Activated CD8-positive, alpha-beta memory T cell treated with anti-CD3 and anti-CD28 coated beads, Interleukin-2, amount 50 U/mL, for 1 hour (primary cell): ENCODE data around the gene MAEA.

Experiments
- DNase-seq: peaks from one replicate; pipeline ENCODE4 v3.0.0-alpha.2; 2020; ENCODE audit errors: extremely low read depth

Gene MAEA

DNA sequence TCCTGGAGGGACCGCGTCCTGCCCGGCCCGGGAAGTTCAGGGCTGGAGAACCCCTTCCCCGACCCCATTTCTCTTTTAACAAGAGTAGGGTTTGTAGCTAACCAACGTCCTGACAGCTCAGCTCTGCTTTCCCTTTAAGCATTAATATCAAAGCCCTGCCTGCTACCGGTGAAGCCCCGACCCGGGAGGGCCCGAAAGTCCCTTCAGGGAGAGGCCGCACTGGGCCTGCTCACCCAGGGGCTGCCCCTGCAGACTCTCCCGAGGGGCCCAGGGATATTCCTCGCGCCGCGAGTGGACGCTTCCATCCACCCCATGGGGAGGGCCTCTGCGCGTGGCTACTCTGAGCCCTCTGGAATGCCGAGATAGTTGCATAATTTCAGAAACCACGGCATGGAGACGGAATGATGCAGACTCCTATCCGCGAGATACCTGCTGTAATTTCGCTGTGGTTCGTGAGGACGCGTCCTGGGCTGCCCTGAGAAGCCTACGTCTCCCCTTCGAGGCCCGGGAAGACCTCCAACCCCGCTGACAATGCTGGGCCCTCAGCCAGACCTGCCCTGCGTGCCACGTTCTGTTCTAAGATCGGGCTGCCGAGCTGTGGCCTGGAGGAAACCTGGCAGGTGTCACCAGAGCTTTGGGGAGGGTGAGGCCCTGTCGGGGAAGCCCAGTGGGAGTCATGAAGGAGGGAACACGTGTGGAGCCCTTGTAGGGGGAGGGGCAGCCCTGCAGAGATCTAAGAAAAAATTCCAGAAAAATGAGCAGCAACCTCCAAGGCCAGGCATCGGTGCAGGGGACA, 39.8 kb upstream of the MAEA start:
- no peak for DNase-seq

- no peak for DNase-seq
Observed at GRCh38 chr4:1250527-1250812, 39.2 kb upstream of the MAEA start.

DNA sequence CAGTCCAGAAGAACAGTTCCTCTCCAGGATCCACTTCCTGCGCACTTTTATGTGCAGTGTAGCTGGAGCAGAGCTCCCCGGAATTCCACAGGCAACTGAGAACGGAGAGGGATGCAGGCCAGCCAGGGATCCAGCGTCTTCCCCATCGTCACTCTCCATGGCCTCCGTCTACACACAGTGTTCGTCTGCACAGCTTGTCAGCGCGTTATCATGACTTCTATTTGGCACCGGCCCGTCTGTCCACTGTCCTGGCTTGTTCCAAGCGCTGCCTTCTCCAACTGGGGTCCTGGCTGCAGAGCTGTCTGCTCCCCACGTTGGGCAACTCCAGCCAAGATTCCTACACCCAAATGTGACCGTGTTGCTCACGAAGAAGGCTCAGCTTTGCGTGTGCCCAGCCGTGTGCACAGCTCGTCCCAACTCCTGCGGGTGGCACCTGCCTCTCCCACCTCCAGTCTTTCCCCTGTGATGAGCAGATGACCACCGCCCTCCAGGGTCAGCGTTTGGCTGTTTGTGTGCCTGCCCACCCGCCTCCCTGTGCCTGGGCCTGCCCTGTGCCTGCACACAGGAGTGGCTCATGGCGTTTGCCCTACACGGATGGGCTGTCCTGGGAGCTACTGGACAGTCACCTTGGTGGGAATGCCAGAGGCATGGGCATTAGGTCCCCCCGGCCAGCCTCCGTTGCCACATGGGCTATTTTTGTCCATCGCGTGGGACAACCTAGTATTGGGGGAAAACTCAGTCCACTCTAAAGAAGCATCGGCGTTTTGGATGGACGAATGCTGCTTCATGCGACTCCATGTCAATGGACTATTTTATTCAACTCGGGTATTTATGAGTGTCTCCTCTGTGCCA, 38.5 kb upstream of the MAEA start:
- DNase-seq: no peak

GRCh38 chr4:1251773-1252066, 38.0 kb upstream of the MAEA start:
- no peak for DNase-seq

- no peak for DNase-seq
Observed at GRCh38 chr4:1252928-1253492, 36.7 kb upstream of the MAEA start.

- DNase-seq: no peak
Observed at GRCh38 chr4:1253831-1254230, 35.9 kb upstream of the MAEA start.

GRCh38 chr4:1255151-1255550, 34.5 kb upstream of the MAEA start:
- DNase-seq: no peak

DNA sequence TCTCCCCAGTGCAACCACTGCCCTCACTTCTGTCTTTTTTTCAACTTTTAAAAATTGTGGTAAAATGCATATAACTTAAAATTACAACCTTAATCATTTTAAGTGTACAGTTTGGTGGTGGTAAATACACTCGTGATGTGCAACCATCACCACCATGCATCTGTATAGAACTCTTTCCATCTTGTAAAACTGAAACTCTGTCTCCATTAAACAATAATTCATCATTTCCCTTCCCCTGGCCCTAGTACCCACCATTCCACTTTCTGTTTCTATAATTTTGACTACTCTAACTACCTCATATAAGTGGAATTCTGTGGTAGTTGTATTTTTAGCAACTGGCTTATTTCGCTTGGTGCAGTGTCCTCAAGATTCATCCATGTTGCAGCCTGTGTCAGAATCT, 34.0 kb upstream of the MAEA start:
- DNase-seq: no peak

DNA sequence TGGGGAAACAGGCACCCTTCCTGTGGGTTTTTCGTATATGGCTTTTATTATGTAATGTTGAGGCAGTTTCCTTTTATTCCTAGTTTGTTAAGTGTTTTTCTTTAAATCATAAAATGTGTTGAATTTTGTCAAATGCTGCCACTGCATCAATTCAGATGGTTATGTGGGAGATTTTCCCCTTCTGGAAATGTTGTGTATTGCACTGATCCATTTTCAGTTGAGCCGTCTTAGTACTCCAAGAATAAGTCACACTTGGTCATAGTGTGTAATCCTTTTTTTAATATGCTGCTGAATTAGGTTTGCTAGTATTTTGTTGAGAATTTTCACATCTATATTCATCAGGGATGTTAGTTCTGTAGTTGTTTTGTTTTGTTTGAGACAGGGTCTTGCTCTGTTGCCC, 31.2 kb upstream of the MAEA start:
- no peak for DNase-seq

GRCh38 chr4:1259966-1260365, 29.7 kb upstream of the MAEA start:
- no peak for DNase-seq

- DNase-seq: no peak
Observed at GRCh38 chr4:1260418-1261106, 29.1 kb upstream of the MAEA start.

DNA sequence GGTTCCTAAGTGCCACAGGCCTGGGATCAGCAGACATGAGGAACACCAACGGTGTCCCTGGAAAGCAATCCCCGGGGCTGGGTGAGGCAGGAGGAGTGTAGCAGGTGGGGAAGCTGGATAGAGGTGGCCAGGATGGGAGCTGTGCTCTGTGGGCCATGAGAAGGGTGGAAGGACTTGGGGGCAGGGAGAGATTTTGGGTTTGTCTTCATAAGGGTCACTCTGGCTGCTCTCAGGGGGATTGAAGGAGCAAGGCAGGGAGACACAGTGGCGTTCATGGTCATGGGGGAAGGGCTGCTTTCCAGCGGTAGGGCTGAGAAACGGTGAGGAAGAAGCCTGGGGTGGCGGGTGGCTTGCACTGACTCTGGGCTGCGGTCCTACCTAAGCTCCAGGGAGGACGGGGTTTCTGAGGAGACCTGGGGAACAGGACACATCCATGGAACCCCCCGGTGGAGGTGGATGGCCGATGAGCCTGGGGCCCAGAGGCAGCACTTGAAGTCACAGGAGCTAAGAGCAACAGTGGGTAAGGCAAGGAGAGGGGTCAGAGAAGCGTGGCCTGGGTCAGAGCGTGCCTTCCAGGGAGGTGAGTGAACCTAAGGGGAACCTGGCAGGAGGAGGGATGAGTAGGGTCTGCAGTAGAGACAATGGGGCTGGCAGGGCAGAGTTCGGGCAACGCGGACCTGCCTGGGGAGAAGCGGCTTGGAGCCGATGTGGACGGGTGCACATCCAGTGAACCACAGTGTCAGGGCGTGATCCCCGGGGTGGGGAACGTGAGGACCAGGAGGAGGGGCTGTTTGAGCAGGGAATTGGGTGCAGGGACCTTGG, 28.4 kb upstream of the MAEA start:
- no peak for DNase-seq

- no peak for DNase-seq
Observed at GRCh38 chr4:1264942-1265341, 24.7 kb upstream of the MAEA start.

- no peak for DNase-seq
Observed at GRCh38 chr4:1265351-1265750, 24.3 kb upstream of the MAEA start.

DNA sequence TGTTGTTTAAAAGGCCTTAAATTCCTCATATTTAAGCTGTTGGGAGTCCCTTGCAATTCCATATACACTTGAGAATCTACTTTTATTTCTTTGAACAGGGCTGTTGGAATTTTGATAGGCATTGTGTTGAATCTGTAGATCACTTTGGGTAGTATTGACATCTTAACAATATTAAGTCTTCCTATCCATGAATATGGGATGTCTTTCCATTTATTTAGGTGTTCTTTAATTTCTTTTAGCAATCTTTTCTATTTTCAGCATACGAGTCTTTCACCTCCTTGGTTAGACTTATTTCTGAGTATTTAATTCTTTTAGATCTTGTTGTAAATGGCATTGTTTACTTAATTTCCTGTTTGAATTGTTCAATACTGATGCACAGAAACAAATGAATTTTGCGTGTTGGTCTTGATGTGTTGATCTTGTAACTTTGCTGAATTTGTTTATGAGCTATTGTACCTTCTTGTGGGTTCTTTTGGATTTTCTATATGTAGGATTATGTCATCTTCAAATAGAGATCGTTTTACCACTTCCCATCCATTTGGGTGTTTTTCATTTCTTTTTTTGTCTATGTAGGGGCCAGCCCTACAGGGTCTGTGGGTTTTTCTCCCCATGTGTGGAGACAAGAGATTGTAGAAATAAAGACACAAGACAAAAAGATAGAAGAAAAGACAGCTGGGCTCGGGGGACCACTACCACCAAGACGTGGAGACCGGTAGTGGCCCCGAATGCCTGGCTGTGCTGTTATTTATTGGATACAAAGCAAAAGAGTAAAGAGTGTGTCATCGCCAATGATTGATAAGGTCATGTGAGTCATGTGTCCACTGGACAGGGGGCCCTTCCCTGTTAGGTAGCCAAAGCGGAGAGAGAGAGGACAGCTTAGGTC, 22.6 kb upstream of the MAEA start:
- no peak for DNase-seq

GRCh38 chr4:1269209-1269608, 20.5 kb upstream of the MAEA start:
- DNase-seq: no peak

DNA sequence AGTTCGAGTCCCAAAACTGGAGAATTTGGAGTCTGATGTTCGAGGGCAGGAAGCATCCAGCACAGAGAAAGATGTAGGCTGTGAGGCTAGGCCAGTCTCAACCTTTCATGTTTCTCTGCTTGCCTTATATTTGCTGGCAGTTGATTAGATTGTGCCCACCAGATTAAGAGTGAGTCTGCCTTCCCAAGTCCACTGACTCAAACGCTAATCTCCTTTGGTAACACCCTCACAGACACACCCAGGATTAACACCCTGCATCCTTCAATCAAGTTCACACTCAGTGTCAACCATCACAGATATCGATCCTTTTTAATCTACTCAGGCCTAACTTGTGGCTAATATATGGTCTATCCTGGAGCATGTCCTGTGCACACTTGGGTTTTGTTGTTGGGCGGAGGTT, 18.0 kb upstream of the MAEA start:
- DNase-seq: no peak

GRCh38 chr4:1274871-1275270, 14.8 kb upstream of the MAEA start:
- DNase-seq: no peak

DNA sequence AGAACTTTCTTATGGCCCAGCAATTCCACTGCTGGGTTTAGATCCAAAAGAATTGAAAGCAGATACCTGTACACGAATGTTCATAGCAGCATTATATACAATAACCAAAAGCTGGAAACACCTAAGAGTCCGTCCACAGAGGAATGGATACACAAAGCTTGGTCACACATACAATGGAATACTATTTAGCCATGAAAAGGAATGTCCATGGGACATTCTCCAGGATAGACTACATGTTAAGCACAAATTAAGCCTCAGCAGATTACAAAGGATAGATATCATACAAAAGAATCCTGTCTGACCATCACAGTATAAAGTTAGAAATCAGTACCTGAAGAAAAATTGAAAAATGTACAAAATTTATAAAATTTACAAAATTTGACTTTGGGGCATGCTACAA, 12.7 kb upstream of the MAEA start:
- DNase-seq: no peak

GRCh38 chr4:1277667-1278665, 11.7 kb upstream of the MAEA start:
- DNase-seq: no peak
